Loucy (cell line): ENCODE results near the gene AFF2.

Source experiments
- H2AFZ ChIP-seq: fragments of 200-600 bp; sonication (generic); 2 replicates; pipeline ENCODE4 v1.6.0; 2016; ENCODE audit warnings: antibody characterized with exemption, mild to moderate bottlenecking, low read length, moderate library complexity
- H3F3A ChIP-seq: fragments of 200-600 bp; 2 replicates; pipeline ENCODE4 v1.6.0; 2016; ENCODE audit warnings: antibody characterized with exemption, low read depth, mild to moderate bottlenecking
- H3K27me3 ChIP-seq: fragments of 200-600 bp; sonication (generic); 2 replicates; pipeline ENCODE4 v1.6.1; 2014; ENCODE audit warnings: low read length, mild to moderate bottlenecking; ENCODE audit not compliant: insufficient read depth, poor library complexity, severe bottlenecking
- H3K36me3 ChIP-seq: fragments of 200-600 bp; sonication (generic); 2 replicates; pipeline ENCODE4 v1.6.1; 2016; ENCODE audit warnings: low read length; ENCODE audit not compliant: insufficient read depth
- H3K4me1 ChIP-seq: fragments of 200-600 bp; sonication (generic); 2 replicates; pipeline ENCODE4 v1.5.1; 2014; ENCODE audit warnings: low read length, mild to moderate bottlenecking; ENCODE audit not compliant: insufficient read depth, poor library complexity, severe bottlenecking
- H3K4me2 ChIP-seq: fragments of 200-600 bp; sonication (generic); 2 replicates; pipeline ENCODE4 v1.6.0; 2014; ENCODE audit warnings: antibody characterized with exemption, low read length, low read depth, mild to moderate bottlenecking; ENCODE audit not compliant: poor library complexity, severe bottlenecking
- H3K4me3 ChIP-seq: fragments of 200-600 bp; sonication (generic); 2 replicates; pipeline ENCODE4 v1.5.1; 2014; ENCODE audit warnings: low read length, mild to moderate bottlenecking, mixed read lengths; ENCODE audit not compliant: poor library complexity, severe bottlenecking
- H3K79me2 ChIP-seq: fragments of 200-600 bp; sonication (generic); 2 replicates; pipeline ENCODE4 v1.6.1; 2014; ENCODE audit warnings: low read length; ENCODE audit not compliant: insufficient read depth
- H3K9ac ChIP-seq: fragments of 200-600 bp; sonication (generic); 2 replicates; pipeline ENCODE4 v1.6.0; 2014; ENCODE audit warnings: mild to moderate bottlenecking, low read depth, low read length, moderate library complexity; ENCODE audit not compliant: poor library complexity, severe bottlenecking
- H3K9me2 ChIP-seq: fragments of 200-600 bp; sonication (generic); replicated peaks from 2 replicates; pipeline ENCODE4 v1.6.1; 2016; ENCODE audit warnings: low read depth, low read length, mixed read lengths
- H3K9me3 ChIP-seq: fragments of 200-600 bp; sonication (generic); 2 replicates; pipeline ENCODE4 v1.6.1; 2014; ENCODE audit warnings: mild to moderate bottlenecking, antibody characterized with exemption, low read length, low read depth; ENCODE audit not compliant: insufficient read depth
- H4K20me1 ChIP-seq: fragments of 200-600 bp; sonication (generic); 2 replicates; pipeline ENCODE4 v1.6.0; 2014; ENCODE audit warnings: antibody characterized with exemption, low read length, mild to moderate bottlenecking; ENCODE audit not compliant: insufficient read depth, poor library complexity, severe bottlenecking
- CTCF ChIP-seq: fragments of 200-600 bp; sonication (generic); conservative IDR thresholded peaks from 2 replicates; pipeline ENCODE4 v1.5.1; 2014; ENCODE audit warnings: mild to moderate bottlenecking, antibody characterized with exemption, low read length
- EZH2phosphoT487 ChIP-seq: fragments of 200-600 bp; IDR thresholded peaks from 2 replicates; pipeline ENCODE4 v1.6.1; 2018; ENCODE audit warnings: antibody characterized with exemption, mild to moderate bottlenecking, moderate library complexity, borderline replicate concordance

AFF2 gene

GRCh38 chrX:148672517-148672916, 172.1 kb downstream of the AFF2 start:
- H3K9me3 ChIP-seq: peaks cover 6% of the 10 kb centered on the region; the same call in 1 of the 2 replicates
- peaks cover 28% of the 10 kb centered on the region; the same call in 1 of the 2 replicates for H3K36me3 ChIP-seq
- peaks cover 7% of the 10 kb centered on the region for H3K4me1 ChIP-seq

GRCh38 chrX:148681605-148682004, 181.2 kb downstream of the AFF2 start:
- H3K9me2 ChIP-seq: no peaks in the 10 kb centered on the region

More at GRCh38 chrX:148672517-148672916, 172.1 kb downstream of the AFF2 start:
- Histone ChIP-seq H3K4me3 (no peak overlapping the region), H4K20me1 (peaks cover 6% of the 10 kb centered on the region), H3F3A (no peaks in the 10 kb centered on the region), H3K9ac (no peak overlapping the region), H3K9me2 (no peaks in the 10 kb centered on the region), H2AFZ (no peak overlapping the region), H3K27me3 (no peaks in the 10 kb centered on the region), H3K4me2 (no peak overlapping the region), H3K79me2 (peaks cover 36% of the 10 kb centered on the region)
- no peak for TF ChIP-seq CTCF
- TF ChIP-seq EZH2phosphoT487: no peak

GRCh38 chrX:148682206-148682605, 181.8 kb downstream of the AFF2 start:
- Histone ChIP-seq H3K9ac (no peak overlapping the region), H3K4me2 (no peak overlapping the region), H3K4me3 (no peak overlapping the region), H3K9me2 (no peaks in the 10 kb centered on the region), H3F3A (no peaks in the 10 kb centered on the region), H3K27me3 (no peaks in the 10 kb centered on the region), H2AFZ (no peak overlapping the region), H3K79me2 (peaks cover 36% of the 10 kb centered on the region), H4K20me1 (peaks cover 2% of the 10 kb centered on the region), H3K9me3 (no peaks in the 10 kb centered on the region), H3K36me3 (no peaks in the 10 kb centered on the region), H3K4me1 (no peaks in the 10 kb centered on the region)
- TF ChIP-seq CTCF (no peak), EZH2phosphoT487 (no peak)

More at GRCh38 chrX:148681605-148682004, 181.2 kb downstream of the AFF2 start:
- Histone ChIP-seq H3K4me3 (no peak overlapping the region), H3K9me3 (no peaks in the 10 kb centered on the region), H3F3A (no peaks in the 10 kb centered on the region), H3K9ac (no peak overlapping the region), H4K20me1 (peaks cover 2% of the 10 kb centered on the region), H3K27me3 (no peaks in the 10 kb centered on the region), H2AFZ (no peak overlapping the region), H3K79me2 (peaks cover 35% of the 10 kb centered on the region), H3K36me3 (no peaks in the 10 kb centered on the region), H3K4me2 (no peak overlapping the region), H3K4me1 (no peaks in the 10 kb centered on the region)
- TF ChIP-seq EZH2phosphoT487 (no peak), CTCF (peak; percentile 23; the same call in 1 of the 2 replicates)
